Liver (tissue), 3 donors: ENCODE measurements around the gene ATG9B.

Experiments
- JUND ChIP-seq, 2 donors: IDR thresholded peaks; 2 replicates each; pipeline ENCODE4 v1.6.1; 2016; ENCODE audit warnings: antibody characterized with exemption in 2 of 2
- YY1 ChIP-seq: IDR thresholded peaks from 2 replicates; pipeline ENCODE4 v1.6.1; 2016; ENCODE audit warnings: antibody characterized with exemption, mild to moderate bottlenecking
- TF ChIP-seq, protein P1 (sequence below): fragments of 150-350 bp; IDR thresholded peaks from 2 replicates; pipeline ENCODE4 v1.5.1; 2017; ENCODE audit warnings: improper control_type of control experiment, low read depth, low read length; ENCODE audit not compliant: missing input control
- TF ChIP-seq, protein P2 (sequence below): IDR thresholded peaks from 2 replicates; pipeline ENCODE4 v1.6.1; 2016; ENCODE audit warnings: antibody characterized with exemption
- TF ChIP-seq, protein P3 (sequence below): IDR thresholded peaks from 2 replicates; pipeline ENCODE4 v1.6.1; 2016; ENCODE audit warnings: antibody characterized with exemption, mild to moderate bottlenecking
- donor health status: healthy.
- donor health status: healthy.

DNA sequence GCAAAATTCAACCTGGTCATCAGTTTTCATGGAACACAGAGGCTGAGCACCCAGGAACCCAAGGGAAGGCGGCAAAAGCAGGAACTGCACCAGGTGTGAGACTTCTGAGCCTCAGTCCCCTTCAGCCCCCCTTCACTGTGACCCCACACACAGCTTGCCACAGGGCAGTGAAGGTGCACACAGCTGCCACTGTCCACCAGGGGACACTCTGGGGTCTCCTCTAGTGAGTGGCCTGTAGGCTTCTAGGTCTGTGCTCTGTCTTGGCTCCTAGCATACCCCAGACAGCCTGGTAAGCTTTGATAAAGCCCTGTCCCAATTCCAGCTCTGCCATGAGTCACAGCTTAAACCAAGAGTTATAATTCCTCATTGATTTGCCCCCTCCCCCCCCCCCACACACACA lies 58.3 kb downstream of the ATG9B start:
- TF ChIP-seq, protein P1, sequence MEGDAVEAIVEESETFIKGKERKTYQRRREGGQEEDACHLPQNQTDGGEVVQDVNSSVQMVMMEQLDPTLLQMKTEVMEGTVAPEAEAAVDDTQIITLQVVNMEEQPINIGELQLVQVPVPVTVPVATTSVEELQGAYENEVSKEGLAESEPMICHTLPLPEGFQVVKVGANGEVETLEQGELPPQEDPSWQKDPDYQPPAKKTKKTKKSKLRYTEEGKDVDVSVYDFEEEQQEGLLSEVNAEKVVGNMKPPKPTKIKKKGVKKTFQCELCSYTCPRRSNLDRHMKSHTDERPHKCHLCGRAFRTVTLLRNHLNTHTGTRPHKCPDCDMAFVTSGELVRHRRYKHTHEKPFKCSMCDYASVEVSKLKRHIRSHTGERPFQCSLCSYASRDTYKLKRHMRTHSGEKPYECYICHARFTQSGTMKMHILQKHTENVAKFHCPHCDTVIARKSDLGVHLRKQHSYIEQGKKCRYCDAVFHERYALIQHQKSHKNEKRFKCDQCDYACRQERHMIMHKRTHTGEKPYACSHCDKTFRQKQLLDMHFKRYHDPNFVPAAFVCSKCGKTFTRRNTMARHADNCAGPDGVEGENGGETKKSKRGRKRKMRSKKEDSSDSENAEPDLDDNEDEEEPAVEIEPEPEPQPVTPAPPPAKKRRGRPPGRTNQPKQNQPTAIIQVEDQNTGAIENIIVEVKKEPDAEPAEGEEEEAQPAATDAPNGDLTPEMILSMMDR = no peak
- TF ChIP-seq, protein P2, sequence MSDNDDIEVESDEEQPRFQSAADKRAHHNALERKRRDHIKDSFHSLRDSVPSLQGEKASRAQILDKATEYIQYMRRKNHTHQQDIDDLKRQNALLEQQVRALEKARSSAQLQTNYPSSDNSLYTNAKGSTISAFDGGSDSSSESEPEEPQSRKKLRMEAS = no peak
- TF ChIP-seq YY1 (no peak), JUND (IDR thresholded peaks at IDR 0.05) (no peak)
- TF ChIP-seq, protein P3, sequence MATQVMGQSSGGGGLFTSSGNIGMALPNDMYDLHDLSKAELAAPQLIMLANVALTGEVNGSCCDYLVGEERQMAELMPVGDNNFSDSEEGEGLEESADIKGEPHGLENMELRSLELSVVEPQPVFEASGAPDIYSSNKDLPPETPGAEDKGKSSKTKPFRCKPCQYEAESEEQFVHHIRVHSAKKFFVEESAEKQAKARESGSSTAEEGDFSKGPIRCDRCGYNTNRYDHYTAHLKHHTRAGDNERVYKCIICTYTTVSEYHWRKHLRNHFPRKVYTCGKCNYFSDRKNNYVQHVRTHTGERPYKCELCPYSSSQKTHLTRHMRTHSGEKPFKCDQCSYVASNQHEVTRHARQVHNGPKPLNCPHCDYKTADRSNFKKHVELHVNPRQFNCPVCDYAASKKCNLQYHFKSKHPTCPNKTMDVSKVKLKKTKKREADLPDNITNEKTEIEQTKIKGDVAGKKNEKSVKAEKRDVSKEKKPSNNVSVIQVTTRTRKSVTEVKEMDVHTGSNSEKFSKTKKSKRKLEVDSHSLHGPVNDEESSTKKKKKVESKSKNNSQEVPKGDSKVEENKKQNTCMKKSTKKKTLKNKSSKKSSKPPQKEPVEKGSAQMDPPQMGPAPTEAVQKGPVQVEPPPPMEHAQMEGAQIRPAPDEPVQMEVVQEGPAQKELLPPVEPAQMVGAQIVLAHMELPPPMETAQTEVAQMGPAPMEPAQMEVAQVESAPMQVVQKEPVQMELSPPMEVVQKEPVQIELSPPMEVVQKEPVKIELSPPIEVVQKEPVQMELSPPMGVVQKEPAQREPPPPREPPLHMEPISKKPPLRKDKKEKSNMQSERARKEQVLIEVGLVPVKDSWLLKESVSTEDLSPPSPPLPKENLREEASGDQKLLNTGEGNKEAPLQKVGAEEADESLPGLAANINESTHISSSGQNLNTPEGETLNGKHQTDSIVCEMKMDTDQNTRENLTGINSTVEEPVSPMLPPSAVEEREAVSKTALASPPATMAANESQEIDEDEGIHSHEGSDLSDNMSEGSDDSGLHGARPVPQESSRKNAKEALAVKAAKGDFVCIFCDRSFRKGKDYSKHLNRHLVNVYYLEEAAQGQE = no peak
